ENCODE measurements around the gene BRF1. TPM values are rescaled to one million over a fixed set of nuclear protein-coding genes. Genes with fewer than 3 reads are reported as not detected.

Gene BRF1
- total RNA-seq, 1 donor from 2014 or later, result 17.7 TPM

DNA sequence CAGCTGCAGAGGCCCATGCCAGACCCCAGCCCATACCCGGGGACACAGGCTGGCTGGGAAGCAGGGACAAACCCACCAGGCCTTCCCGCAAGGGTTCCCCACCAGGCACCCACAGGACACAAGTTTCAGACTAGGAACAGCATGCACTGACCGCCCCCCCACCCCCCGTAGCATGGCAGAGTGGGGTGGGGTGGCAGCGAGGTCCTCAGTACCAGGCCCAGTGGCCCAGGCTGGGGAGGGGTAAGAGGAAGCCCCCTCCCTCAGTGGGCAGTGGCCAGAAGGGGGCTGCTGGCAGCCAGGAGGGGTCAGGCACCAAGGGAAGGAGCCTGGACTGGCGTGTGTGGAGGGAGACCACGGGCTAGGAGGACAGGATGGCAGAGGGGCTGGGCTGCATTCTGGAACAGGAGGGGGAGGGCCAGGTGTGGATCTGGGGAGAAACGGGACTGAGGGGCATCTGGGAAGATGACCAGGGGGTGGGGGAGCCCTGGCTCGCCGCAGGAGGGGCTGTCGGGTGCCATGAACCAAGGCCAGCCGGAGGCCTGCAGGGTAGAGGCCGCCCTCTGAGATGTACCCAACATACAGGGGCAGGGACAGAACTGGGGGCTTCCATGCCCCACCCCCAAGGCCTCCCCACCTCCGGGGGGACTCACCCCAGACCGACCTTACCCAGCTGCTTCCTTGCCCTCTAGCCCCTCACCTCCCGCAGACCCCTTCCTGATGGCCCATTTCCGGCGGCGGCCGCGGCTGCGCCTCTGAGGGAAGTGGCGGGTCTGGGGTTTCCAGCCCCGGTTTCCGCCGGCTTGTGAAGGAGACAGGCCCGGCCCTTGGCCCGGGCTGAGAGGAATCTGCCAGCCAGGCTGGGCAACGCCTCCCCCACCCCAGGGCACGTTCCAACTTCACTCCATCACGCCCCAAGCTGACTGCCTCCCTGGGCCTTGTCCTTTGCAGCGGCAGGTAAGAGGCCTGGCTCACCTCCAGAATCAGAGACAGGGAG lies 126.6 kb downstream of the BRF1 start:
- intact Hi-C loops (cut with DNase I), result no loop called here
- DNase-seq (ENCODE audit: low spot score), result no peak

DNA sequence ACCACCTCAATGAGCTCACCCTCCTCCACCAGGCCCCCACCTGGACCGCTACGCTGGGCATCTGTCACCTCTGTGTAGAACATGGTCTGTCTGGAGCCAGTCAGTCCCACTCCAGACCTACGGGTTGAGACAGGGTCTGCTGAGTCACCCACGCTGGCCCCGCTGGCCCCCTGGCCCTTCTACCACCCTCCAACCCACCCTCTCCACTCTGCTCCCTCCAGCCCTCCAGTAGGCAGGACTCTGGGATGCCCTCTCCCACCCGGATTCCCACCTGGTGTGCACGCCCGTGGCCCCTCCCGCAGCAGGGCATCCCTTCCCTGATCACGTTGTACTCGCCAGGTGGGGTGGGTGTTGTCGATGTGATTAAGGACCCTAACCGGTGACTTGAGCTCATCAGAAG lies 127.7 kb downstream of the BRF1 start:
- intact Hi-C loops (cut with DNase I), result no loop called here
- no peak for DNase-seq (ENCODE audit: low spot score)

DNA sequence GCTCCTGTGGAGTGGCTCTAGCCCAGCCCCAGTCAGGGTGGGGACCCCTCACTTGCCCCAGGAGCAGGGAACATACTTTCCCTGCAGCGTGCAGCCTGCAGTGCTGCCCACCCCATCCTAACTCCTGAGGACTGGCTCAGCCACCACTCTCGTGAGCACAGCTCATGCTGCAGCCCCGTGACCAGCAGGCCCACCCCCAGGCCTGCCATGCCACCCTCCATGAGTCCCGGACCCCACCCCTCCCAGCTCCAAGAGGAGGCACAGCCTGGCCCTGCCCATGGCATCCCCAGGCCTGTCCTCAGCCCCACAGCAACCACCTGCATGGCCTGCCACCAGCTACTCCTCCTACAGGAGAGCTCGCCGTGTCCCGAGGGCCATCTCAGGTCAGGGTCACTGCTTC lies 128.3 kb downstream of the BRF1 start:
- intact Hi-C loops (cut with DNase I), result no loop called here
- no peak for DNase-seq (ENCODE audit: low spot score)

DNA sequence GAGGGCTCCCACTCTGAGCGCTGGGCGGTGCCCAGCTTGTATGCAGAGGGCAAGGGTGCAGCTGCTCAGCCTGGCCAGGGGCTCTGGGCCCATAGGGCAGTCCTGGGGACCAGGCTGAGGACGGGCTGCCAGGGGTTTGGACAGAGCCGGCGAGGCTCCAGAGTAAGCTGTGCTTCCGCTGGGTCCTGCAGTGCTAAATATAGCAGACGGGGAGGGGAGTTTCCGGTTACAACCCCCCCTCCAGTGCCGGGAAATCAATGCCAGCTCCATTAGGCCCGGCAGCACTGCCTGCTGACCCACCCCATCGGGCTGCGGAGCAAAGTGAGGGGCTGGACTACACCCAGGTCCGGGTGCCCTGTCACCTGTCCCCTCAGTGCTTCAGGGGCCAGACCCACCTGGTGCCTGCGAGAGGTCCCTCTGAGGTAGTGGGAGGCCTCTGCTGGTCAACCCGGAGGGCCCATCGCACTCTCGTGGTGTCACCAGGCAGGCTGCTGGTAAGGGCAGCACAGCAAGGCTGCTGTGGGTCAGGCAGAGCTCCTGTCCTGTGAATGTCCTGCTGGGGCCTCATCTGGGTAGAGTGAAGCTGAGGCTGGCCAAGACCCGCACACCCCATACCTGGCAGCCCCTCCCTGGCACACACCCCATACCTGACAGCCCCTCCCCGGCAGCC lies 129.7 kb downstream of the BRF1 start:
- no peak for DNase-seq (ENCODE audit: low spot score)
- intact Hi-C loops (cut with DNase I), result no loop called here

DNA sequence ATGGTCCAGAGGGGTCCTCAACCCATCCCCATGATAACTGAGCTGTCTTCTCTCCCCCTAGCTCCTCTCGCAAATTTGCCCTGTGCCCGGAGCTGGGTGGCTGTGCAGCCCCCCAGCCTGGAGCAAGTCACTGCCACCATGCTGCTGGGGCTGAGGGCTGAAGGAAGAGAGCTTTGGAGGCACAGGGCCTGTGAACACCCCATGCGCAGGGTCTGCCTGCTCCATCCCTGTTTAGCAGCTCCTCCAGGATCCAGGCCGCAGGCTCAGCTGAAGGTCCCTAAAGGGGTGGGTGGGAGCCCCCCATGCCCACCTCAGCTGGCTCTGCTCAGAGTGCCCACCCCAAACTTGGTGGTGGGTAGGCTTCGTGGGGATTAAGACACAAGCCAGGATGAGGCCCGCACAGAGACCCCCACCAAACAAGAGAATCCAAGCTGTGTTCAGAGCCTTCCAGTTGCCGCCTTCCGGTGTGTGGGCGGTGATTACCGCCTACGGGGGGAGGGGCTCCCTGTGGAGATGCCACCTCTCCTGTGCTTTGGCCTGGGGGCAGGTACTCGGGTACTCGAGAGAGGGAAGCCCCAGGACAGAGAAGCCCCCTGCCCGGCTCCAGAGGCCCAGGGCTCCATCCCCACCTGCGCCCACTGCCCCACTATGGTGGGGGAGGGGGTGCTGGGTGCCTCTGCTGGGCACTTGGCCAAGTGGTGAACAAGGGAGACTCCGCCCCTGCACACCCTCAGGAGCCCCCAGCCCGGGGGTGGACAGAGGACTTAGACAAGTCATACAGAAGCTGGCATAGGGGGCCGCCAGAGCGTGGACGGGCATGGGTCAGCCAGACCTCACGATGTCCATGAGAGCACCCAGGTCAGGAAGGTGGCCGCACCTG lies 130.8 kb downstream of the BRF1 start:
- intact Hi-C loops (cut with DNase I), result loop anchor here (5.0 kb wide), 1 partner anchor 78 kb away; no protein-coding TSS in a partner anchor
- DNase-seq (ENCODE audit: low spot score), result no peak

DNA sequence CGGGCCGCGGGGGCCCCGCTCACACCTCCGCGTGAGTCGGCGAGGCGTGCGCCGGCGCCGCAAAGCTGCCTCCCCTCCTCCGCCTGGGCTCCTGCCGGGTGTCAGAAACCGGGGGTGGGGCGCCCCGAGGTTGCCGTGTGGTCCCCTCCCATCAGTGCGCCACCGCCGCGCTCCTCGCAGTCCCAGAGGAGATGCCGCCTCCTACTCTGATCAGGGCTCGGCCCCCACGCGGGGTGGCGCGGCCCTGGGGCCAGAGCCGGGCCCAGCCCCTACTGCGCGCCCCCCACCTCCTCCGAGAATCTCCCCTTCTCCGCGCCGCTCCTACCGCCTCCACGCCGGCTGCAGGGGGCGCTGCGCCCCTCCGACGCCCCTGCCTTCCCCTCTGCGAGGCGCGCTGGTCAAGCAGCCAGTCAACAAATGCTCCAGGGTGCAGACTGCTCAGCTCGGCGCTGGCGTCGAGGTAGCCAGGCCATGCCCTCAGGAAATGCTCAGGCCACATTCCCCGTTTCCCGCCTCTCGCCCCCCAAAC lies 131.8 kb downstream of the BRF1 start:
- intact Hi-C loops (cut with DNase I), result loop anchor here (5.0 kb wide), 1 partner anchor 77 kb away; no protein-coding TSS in a partner anchor
- DNase-seq (ENCODE audit: low spot score), result no peak

DNA sequence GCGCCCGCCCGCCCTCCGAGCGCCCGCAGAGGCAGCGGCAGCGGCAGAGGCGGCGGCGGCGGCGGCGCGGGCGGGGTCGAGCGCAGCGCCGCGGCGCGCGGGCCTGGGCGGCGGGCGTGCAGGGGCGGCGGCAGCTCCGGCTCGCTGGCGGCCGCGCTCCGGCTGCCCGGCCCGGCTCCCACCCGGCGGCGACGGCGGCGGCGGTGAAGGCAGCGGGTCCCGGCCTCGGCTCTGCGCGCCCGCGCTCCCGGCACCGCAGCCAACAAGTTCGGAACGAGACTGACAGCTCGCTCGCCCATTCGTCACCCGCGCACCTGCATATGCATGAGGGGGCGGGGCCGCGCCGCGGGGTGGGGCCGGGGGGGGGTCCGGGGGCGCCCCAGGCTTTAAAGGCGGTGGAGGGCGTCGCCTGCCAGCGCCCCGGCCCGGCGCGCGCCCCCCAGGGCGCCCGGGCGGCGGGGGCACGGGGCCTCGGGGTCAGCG lies 132.3 kb downstream of the BRF1 start, which contains the start of gene JAG2:
Gene JAG2, minus strand, starts transcription at position 281 of the 483 bp plus-strand sequence. CDS start 356 bp downstream, outside the sequence.
- no peak for DNase-seq (ENCODE audit: low spot score)
- intact Hi-C loops (cut with DNase I), result loop anchor here (5.0 kb wide), 1 partner anchor 76 kb away; no protein-coding TSS in a partner anchor

DNA sequence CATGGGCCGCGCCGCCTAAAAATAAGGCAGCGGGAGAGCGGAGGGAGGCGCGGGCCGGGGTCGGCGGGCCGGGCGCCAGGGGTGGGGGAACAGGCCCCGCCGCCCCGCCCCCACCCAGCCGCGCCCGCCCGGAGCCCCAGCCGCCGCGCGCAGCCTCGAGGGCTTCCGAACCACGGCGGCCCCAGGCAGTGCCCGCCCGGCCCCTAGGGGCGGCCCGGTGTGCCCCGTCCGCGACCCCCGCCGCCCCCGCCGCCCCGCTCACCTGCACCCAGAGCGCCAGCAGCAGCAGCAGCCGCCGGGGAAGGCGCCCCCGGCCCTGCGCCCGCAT lies 132.7 kb downstream of the BRF1 start:
- intact Hi-C loops (cut with DNase I), result loop anchor here (5.0 kb wide), 1 partner anchor 76 kb away; no protein-coding TSS in a partner anchor
- no peak for DNase-seq (ENCODE audit: low spot score)

DNA sequence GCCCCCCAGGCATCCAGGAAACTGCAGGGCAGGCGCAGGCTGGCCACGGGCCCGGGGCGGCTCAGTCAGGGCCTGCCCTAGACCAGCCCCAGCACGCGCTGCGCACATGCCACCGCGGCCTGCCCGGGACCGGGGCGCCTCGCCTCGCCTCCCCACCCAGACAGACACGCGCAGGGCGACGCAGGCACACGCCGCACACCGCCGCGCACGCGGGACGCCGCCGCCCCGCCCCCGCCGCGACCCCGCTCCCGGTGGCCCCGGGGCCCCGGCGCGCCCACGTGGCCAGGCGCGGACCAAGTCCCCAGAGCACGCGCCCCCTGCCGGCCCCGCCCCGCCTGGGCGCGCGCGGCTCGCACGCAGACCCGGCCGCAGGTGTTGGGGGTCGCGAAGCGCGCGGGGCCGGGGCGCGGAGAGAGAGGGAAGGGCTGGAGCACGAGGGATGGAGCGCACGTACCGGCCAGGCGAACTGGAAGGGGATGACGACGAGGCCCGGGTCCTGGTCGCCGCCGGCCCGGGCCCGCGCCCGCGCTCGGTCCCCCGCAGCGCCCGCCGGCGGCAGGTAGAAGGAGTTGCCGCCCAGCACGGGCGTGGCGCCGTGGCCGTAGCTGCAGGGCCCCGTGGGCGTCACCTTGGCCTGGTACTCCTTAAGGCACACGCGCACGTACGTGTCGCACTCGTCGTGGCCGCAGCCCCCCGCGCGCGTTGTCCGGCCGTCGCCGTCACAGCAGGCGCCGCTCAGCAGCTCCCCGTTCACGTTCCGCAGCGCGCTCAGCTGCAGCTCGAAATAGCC lies 133.3 kb downstream of the BRF1 start:
- DNase-seq (ENCODE audit: low spot score), result no peak
- intact Hi-C loops (cut with DNase I), result loop anchor here (5.0 kb wide), 1 partner anchor 75 kb away; no protein-coding TSS in a partner anchor

DNA sequence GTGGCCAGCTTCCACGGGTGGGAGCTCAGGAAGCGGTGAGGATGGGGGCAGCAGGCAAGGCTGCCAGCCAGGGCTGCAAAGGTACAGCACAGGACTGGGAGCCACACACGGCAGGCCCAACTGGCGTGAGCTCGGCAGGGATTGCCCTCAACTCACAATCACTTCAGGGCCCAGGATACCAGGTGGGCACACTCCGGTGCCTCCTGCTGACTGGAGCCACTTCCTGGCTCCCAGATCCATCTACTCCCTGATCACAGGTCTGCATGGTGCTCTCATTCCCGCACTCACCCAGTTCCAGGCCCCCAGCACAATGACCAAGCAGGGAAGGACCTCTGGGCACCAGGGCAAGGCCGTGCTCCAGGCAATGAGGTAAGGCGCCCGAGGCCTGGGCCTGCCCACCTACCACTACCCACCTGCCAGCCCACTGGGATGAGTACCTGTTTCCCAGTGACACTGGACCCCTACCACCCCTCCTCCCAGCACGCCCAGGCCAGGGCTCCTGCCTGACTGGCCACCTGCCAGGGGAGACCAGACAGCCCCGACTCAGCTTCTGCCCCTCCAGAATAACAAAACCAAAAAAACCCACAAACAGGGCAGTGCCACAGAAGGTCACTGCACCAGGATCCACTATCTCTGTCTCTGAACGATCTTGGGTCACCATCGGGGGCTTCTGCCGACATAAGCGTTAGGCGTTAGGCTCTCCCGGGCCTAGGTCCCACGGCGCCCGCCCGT lies 134.1 kb downstream of the BRF1 start:
- intact Hi-C loops (cut with DNase I), result loop anchor here (5.0 kb wide), 1 partner anchor 74 kb away; no protein-coding TSS in a partner anchor

DNA sequence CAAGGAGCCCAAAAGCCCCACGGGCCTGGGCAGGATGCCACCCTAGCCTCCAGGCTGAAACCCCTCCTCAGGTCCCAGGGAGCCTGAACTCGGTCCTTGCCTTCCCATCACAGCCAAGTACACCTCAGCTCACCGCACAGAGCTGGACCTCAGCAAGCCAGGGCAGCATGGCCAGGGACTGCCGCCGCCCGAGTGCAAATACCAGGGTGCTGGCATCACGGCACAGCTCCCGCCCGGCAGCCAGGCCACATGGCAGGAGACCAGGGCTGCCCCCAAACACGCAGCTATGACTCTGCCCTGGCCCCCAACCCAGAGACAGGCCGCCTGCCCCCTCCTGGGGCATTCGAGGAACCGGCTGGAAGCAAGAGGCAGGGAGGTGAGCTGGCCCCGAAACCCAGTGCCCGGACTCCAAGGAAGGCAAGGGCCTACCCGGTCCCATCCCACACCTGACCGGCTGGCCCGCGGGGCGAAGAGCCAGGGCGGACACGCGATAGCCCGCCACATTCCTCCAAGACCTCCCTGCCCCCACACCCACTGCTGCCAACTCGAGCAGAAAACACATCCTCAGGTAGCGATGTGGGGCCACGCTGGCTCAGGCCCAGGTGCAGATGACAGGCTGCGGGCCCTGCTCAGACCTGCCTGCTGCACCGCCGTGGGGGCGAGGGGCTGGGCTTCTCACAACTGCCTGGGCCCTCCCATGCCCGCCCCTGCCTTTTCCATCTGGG lies 134.9 kb downstream of the BRF1 start:
- intact Hi-C loops (cut with DNase I), result loop anchor here (5.0 kb wide), 1 partner anchor 74 kb away; no protein-coding TSS in a partner anchor
- no peak for DNase-seq (ENCODE audit: low spot score)

More for the DNA sequence above, 134.1 kb downstream of the BRF1 start:
- DNase-seq (ENCODE audit: low spot score), result no peak

DNA sequence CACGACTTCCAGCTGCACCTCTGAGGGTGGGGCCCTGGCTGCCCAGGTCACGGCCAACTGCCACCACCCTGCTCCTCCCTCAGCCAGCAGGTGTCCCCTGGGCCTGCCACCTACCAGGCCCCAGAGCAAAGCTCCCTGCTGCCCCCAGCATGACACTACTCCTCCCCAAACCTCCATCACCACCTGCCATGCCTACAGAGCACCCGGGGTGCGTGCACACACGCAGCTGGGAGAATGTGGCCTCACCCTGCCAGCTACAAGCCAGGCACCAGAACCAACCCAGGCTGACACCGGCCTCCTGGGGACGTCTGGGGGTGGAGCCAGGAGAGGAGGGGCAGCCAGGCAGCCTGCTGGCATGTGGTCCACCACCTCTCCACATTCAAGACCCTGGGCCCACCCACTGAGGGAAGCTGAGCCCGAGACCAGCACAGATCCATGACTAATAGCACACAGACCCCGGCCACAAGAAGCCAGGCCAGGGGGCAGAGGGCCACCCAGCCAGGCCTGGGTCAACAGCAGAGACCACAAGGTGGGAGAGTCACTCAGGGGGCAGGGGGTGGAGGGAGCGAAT lies 135.6 kb downstream of the BRF1 start:
- DNase-seq (ENCODE audit: low spot score), result no peak
- intact Hi-C loops (cut with DNase I), result loop anchor here (5.0 kb wide), 1 partner anchor 73 kb away; no protein-coding TSS in a partner anchor

DNA sequence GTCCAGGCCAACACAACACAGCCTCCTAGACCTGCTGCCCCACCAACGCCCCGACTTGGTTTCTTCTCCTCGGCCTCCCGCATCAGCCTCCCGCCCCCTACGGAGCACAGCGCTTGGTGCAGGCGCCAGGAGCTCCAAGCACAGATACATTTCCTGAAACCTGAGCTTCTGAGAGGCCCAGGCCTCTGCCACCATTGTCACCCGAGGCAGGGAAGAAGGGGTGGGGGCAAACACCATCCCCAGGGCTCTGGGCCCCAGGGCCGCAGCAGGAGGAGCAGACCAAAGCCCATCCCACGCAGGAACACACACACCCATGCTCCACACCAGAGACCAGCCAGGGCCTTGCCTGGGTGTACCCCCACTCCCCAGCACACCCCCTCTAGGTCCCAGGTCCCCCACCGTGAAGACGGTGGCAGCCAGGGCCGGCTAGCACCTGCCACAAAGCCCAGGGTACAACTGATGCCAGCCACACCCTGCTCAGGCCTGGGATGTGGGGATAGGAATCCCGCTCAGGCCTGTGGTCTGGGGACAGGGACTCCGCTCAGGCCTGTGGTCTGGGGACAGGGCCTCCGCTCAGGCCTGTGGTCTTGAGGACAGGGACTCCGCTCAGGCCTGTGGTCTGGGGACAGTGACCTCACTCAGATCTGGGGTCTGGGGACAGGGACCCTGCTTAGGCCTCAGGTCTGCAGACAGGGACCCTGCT lies 137.6 kb downstream of the BRF1 start:
- intact Hi-C loops (cut with DNase I), result no loop called here

DNA sequence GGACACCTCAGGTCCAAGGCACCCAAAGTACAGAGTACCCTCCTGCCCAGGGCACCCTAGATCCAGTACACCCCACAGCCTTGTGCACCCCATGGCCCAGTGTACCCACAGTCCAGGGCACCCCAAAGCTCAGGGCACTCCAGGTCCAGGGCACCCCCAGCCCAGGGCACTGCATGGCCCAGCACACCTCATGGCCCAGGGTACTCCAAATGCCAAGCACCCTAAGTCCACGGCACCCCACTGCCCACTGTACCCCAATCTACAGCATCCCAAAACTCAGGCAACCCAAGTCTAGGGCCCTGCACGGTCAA lies 138.2 kb downstream of the BRF1 start:
- no peak for DNase-seq (ENCODE audit: low spot score)
- intact Hi-C loops (cut with DNase I), result no loop called here

More for the DNA sequence above, 137.6 kb downstream of the BRF1 start:
- no peak for DNase-seq (ENCODE audit: low spot score)

DNA sequence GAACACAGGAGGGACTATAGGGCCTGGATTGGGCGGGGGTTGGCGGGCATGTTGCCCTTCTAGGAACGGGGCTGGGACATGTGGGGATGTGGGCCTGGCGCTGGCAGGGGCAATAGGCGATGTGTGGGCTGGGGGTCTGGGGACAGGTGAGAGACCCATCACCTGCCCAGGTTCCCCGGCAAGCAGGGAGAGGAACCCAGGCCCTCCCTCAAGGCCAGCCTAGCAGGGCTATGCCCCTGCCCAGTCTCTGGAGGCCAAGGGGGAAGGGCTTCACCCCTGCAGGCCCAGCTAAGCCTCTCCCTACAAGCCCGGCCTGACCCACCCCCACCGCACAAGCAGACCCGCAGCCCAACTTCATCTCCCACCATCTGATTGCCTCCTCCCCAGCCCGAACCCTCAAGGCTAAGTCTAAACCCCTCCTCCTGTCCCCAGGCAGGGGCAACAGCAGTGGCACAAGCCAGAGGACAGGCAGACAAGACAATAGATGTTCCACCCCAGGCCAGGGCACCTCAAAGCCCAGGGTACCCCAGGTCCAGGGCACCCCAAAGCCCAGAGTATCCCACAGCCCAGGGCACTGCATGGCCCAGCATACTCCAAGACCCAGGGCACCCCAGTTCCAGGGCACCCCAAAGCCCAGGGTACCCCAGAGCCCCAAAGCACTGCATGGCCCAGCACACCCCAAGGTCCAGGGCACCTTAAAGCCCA lies 138.7 kb downstream of the BRF1 start:
- no peak for DNase-seq (ENCODE audit: low spot score)
- intact Hi-C loops (cut with DNase I), result no loop called here
